ENCODE measurements around the gene NPL.

NPL gene

DNA sequence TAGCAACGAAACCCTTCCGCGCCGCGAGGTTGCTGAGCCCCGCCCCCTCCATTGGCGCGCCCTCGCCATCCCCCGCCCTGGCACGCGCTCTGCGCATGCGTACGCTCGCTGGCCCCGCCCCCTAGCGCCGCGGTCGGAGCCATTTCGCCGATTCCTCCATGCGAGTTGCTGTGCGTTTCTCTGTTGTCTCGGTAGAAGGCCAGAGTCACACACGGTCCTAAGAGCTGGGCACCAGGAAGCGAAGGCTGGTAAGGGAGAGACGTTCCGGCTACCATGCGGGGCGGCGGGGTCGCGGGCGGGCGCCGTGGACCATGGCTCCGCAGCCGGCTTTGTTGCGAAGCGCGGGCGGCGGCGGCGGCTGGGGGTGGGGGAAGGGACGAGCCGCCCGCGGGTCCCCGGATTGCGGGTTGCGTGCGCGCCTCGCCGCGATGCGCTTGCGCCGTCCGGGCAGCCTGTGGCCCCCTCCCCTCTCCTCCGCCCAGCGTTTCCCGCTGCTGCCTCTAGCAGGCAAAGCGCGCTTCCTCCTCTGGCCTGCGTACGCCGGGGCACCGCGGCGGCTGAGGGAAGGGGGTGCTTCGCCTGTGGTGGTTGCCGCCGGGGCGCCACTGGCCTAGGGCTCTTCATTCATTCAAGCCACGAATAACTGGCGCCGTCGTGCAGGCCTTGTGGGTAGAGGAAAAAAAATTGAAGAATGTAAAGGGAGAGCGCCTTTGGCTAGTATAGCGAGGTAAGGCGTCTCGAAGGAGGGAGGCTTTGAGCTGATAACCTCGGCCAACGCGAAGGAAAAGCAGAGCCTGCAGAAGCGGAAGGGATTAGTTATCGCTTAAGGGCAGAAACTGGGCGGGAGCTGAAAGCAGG lies 49.9 kb downstream of the NPL start, which contains the start of gene DHX9:
Gene DHX9 (plus strand): TSS at position 139 of the 858 bp plus-strand sequence. CDS start 3,220 bp downstream, outside the sequence.
- TF ChIP-seq, protein P1, sequence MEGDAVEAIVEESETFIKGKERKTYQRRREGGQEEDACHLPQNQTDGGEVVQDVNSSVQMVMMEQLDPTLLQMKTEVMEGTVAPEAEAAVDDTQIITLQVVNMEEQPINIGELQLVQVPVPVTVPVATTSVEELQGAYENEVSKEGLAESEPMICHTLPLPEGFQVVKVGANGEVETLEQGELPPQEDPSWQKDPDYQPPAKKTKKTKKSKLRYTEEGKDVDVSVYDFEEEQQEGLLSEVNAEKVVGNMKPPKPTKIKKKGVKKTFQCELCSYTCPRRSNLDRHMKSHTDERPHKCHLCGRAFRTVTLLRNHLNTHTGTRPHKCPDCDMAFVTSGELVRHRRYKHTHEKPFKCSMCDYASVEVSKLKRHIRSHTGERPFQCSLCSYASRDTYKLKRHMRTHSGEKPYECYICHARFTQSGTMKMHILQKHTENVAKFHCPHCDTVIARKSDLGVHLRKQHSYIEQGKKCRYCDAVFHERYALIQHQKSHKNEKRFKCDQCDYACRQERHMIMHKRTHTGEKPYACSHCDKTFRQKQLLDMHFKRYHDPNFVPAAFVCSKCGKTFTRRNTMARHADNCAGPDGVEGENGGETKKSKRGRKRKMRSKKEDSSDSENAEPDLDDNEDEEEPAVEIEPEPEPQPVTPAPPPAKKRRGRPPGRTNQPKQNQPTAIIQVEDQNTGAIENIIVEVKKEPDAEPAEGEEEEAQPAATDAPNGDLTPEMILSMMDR (IDR thresholded peaks at IDR 0.05; ENCODE audit: low read length), result peak; percentile 28
- no peak for TF ChIP-seq EZH2phosphoT487 (IDR thresholded peaks at IDR 0.05; ENCODE audit: low read length)
- peaks cover 49% of the 10 kb centered on the region for H3K79me2 ChIP-seq (ENCODE audit: low read length)

DNA sequence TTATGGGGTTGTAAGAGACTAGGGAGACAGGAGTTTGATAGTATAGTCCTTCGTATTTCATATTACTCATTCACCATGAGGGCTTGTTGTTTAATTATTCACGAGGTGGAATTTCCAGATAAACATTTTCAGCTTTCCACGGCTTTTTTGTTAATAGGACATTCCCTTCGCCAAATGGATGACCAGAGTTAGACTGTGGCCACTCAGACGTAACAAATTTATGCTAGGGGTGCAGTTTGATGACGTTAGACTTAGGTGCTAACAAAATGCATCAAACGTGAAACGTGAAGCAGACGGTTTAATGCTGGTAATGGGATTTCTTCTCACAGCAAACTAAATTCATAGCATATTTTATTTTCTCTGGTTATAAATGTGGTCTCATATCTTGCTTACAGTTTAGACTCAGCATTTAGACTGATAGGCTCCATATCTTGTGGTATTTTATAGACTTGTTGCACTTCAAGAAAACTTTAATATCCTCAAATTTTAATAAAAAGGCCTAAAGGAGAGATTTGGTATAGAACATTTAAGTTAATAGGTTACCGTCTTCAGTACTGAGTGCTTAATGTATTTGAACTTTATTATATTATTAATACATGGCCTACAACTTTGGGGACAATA lies 51.9 kb downstream of the NPL start:
- Histone ChIP-seq H3F3A (ENCODE audit: insufficient read depth, low read length) (peaks cover 21% of the 10 kb centered on the region), H3K79me2 (ENCODE audit: low read length) (peaks cover 70% of the 10 kb centered on the region), H3K27me3 (replicated peaks; ENCODE audit: insufficient read depth, low read length) (no peaks in the 10 kb centered on the region), H3K4me3 (ENCODE audit: low read length) (no peak overlapping the region), H4K20me1 (ENCODE audit: insufficient read depth, low read length) (peaks cover 62% of the 10 kb centered on the region), H3K9me3 (replicated peaks; ENCODE audit: insufficient read depth, low read length) (no peaks in the 10 kb centered on the region), H2AFZ (ENCODE audit: low read length) (no peak overlapping the region), H3K27ac (ENCODE audit: low read length) (no peak overlapping the region), H3K4me2 (ENCODE audit: low read depth, low read length) (peak overlapping the region; percentile 24; the same call in 1 of the 2 replicates), H3K4me1 (ENCODE audit: low read length) (peaks cover 5% of the 10 kb centered on the region), H3K9me2 (replicated peaks; ENCODE audit: insufficient read depth, low read length) (no peaks in the 10 kb centered on the region), H3K9ac (ENCODE audit: low read length) (no peak overlapping the region), H3K36me3 (replicated peaks; ENCODE audit: insufficient read depth, low read length) (peaks cover 28% of the 10 kb centered on the region)
- TF ChIP-seq EZH2phosphoT487 (IDR thresholded peaks at IDR 0.05; ENCODE audit: low read length), result no peak
- TF ChIP-seq, protein P1 (IDR thresholded peaks at IDR 0.05; ENCODE audit: low read length), result no peak
- no peak for TF ChIP-seq EZH2 (optimal IDR thresholded peaks at IDR 0.05; ENCODE audit: low read depth, low read length)
- no peak for DNase-seq

More for the DNA sequence above, 49.9 kb downstream of the NPL start, which contains the start of gene DHX9:
- Histone ChIP-seq H3K36me3 (replicated peaks; ENCODE audit: insufficient read depth, low read length) (peaks cover 19% of the 10 kb centered on the region), H3K9me2 (replicated peaks; ENCODE audit: insufficient read depth, low read length) (no peaks in the 10 kb centered on the region), H3K27me3 (replicated peaks; ENCODE audit: insufficient read depth, low read length) (no peaks in the 10 kb centered on the region), H4K20me1 (ENCODE audit: insufficient read depth, low read length) (peaks cover 44% of the 10 kb centered on the region), H3F3A (ENCODE audit: insufficient read depth, low read length) (peaks cover 21% of the 10 kb centered on the region), H2AFZ (ENCODE audit: low read length) (peak within 1 kb of the TSS; percentile 97), H3K27ac (ENCODE audit: low read length) (peak within 1 kb of the TSS; percentile 85), H3K4me2 (ENCODE audit: low read depth, low read length) (peak within 1 kb of the TSS; percentile 98), H3K9ac (ENCODE audit: low read length) (peak within 1 kb of the TSS; percentile 92), H3K9me3 (replicated peaks; ENCODE audit: insufficient read depth, low read length) (no peaks in the 10 kb centered on the region), H3K4me3 (ENCODE audit: low read length) (peak within 1 kb of the TSS; percentile 92), H3K4me1 (ENCODE audit: low read length) (peaks cover 5% of the 10 kb centered on the region)
- DNase-seq, result peak; percentile 95

DNA sequence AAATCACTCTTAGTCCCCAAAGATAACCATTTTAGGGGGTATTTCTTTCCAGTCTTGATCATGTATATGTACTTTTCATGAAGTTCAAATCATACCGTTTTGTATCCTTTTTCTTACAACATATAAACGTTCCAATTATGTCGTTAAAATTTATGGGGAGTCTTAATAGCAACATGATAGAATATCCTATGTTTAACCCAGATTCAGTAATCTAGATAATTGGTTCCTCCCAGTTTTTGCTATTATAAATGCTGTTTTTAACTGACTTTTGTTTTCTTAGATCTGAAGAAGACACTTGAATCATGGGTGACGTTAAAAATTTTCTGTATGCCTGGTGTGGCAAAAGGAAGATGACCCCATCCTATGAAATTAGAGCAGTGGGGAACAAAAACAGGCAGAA lies 52.7 kb downstream of the NPL start:
- TF ChIP-seq EZH2 (optimal IDR thresholded peaks at IDR 0.05; ENCODE audit: low read depth, low read length) (no peak), EZH2phosphoT487 (IDR thresholded peaks at IDR 0.05; ENCODE audit: low read length) (no peak)
- TF ChIP-seq, protein P1 (IDR thresholded peaks at IDR 0.05; ENCODE audit: low read length), result no peak
- H3K4me2 ChIP-seq (ENCODE audit: low read depth, low read length), result no peak overlapping the region
- H3F3A ChIP-seq (ENCODE audit: insufficient read depth, low read length), result peaks cover 25% of the 10 kb centered on the region
- no peak for DNase-seq
- no peak overlapping the region for H2AFZ ChIP-seq (ENCODE audit: low read length)
- H3K9ac ChIP-seq (ENCODE audit: low read length), result no peak overlapping the region
- H3K27ac ChIP-seq (ENCODE audit: low read length), result no peak overlapping the region
- peaks cover 5% of the 10 kb centered on the region for H3K4me1 ChIP-seq (ENCODE audit: low read length)
- H3K27me3 ChIP-seq (replicated peaks; ENCODE audit: insufficient read depth, low read length), result no peaks in the 10 kb centered on the region
- no peaks in the 10 kb centered on the region for H3K9me3 ChIP-seq (replicated peaks; ENCODE audit: insufficient read depth, low read length)
- H4K20me1 ChIP-seq (ENCODE audit: insufficient read depth, low read length), result peaks cover 70% of the 10 kb centered on the region
- H3K4me3 ChIP-seq (ENCODE audit: low read length), result no peak overlapping the region
- H3K79me2 ChIP-seq (ENCODE audit: low read length), result peaks cover 78% of the 10 kb centered on the region
- H3K36me3 ChIP-seq (replicated peaks; ENCODE audit: insufficient read depth, low read length), result peaks cover 34% of the 10 kb centered on the region
- H3K9me2 ChIP-seq (replicated peaks; ENCODE audit: insufficient read depth, low read length), result no peaks in the 10 kb centered on the region

Measured in MM.1S (cell line).